ENCODE measurements around the gene CCNB1IP1.
"Not testable (repeated sequence)": the region's sequence is repeated elsewhere in the genome, so short reads cannot be mapped to it uniquely, and the experiment has no call there.

CCNB1IP1 gene

GRCh38 chr14:20365928-20366327 is 32.8 kb upstream of the CCNB1IP1 start:
- H3K27me3 ChIP-seq (ENCODE audit: insufficient read depth, low read length) = no peaks in the 10 kb centered on the region
- H3K4me3 ChIP-seq (ENCODE audit: low read depth, low read length, poor library complexity, severe bottlenecking) = no peak overlapping the region
- no peaks in the 10 kb centered on the region for H3K4me1 ChIP-seq (ENCODE audit: insufficient read depth, low read length, severe bottlenecking)
- TF ChIP-seq, protein P1, sequence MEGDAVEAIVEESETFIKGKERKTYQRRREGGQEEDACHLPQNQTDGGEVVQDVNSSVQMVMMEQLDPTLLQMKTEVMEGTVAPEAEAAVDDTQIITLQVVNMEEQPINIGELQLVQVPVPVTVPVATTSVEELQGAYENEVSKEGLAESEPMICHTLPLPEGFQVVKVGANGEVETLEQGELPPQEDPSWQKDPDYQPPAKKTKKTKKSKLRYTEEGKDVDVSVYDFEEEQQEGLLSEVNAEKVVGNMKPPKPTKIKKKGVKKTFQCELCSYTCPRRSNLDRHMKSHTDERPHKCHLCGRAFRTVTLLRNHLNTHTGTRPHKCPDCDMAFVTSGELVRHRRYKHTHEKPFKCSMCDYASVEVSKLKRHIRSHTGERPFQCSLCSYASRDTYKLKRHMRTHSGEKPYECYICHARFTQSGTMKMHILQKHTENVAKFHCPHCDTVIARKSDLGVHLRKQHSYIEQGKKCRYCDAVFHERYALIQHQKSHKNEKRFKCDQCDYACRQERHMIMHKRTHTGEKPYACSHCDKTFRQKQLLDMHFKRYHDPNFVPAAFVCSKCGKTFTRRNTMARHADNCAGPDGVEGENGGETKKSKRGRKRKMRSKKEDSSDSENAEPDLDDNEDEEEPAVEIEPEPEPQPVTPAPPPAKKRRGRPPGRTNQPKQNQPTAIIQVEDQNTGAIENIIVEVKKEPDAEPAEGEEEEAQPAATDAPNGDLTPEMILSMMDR (IDR thresholded peaks at IDR 0.05; ENCODE audit: low read length) = no peak
- no peak for TF ChIP-seq EZH2 (IDR thresholded peaks at IDR 0.05; ENCODE audit: borderline replicate concordance, low read length)
- H3K9me3 ChIP-seq (ENCODE audit: low read length) = no peaks in the 10 kb centered on the region
- H3K79me2 ChIP-seq (ENCODE audit: insufficient read depth, low read length) = no peaks in the 10 kb centered on the region
- H4K20me1 ChIP-seq (ENCODE audit: insufficient read depth, low read length) = no peaks in the 10 kb centered on the region
- H2AFZ ChIP-seq (ENCODE audit: low read length) = no peak overlapping the region
- no peaks in the 10 kb centered on the region for H3F3A ChIP-seq (ENCODE audit: insufficient read depth, low read length)
- H3K9me2 ChIP-seq (ENCODE audit: low read depth, low read length) = no peaks in the 10 kb centered on the region
- H3K4me2 ChIP-seq (ENCODE audit: low read length) = no peak overlapping the region
- peaks cover 52% of the 10 kb centered on the region for H3K36me3 ChIP-seq (ENCODE audit: insufficient read depth, low read length)
- no peak overlapping the region for H3K27ac ChIP-seq (ENCODE audit: low read depth, low read length, poor library complexity, severe bottlenecking)
- H3K9ac ChIP-seq (ENCODE audit: low read length) = no peak overlapping the region

GRCh38 chr14:20358474-20358873 is 25.4 kb upstream of the CCNB1IP1 start:
- H3K4me1 ChIP-seq (ENCODE audit: insufficient read depth, low read length, severe bottlenecking); H3F3A ChIP-seq (ENCODE audit: insufficient read depth, low read length); H2AFZ ChIP-seq (ENCODE audit: low read length); H3K9ac ChIP-seq (ENCODE audit: low read length); H3K27me3 ChIP-seq (ENCODE audit: insufficient read depth, low read length); H3K4me3 ChIP-seq (ENCODE audit: low read depth, low read length, poor library complexity, severe bottlenecking); H3K9me2 ChIP-seq (ENCODE audit: low read depth, low read length); H3K27ac ChIP-seq (ENCODE audit: low read depth, low read length, poor library complexity, severe bottlenecking); H3K79me2 ChIP-seq (ENCODE audit: insufficient read depth, low read length); H4K20me1 ChIP-seq (ENCODE audit: insufficient read depth, low read length); H3K9me3 ChIP-seq (ENCODE audit: low read length); H3K4me2 ChIP-seq (ENCODE audit: low read length): not testable (repeated sequence)
- H3K36me3 ChIP-seq (ENCODE audit: insufficient read depth, low read length) = peaks cover 69% of the 10 kb centered on the region

GRCh38 chr14:20356422-20356821 is 23.3 kb upstream of the CCNB1IP1 start:
- TF ChIP-seq, protein P1 (IDR thresholded peaks at IDR 0.05; ENCODE audit: low read length) = no peak
- no peak for TF ChIP-seq EZH2 (IDR thresholded peaks at IDR 0.05; ENCODE audit: borderline replicate concordance, low read length)
- H3K27me3 ChIP-seq (ENCODE audit: insufficient read depth, low read length) = no peaks in the 10 kb centered on the region
- H3K79me2 ChIP-seq (ENCODE audit: insufficient read depth, low read length) = no peaks in the 10 kb centered on the region
- H3K4me2 ChIP-seq (ENCODE audit: low read length) = no peak overlapping the region
- no peaks in the 10 kb centered on the region for H3K9me3 ChIP-seq (ENCODE audit: low read length)
- H3F3A ChIP-seq (ENCODE audit: insufficient read depth, low read length) = no peaks in the 10 kb centered on the region
- no peaks in the 10 kb centered on the region for H4K20me1 ChIP-seq (ENCODE audit: insufficient read depth, low read length)
- H3K9ac ChIP-seq (ENCODE audit: low read length) = no peak overlapping the region
- peaks cover 89% of the 10 kb centered on the region for H3K36me3 ChIP-seq (ENCODE audit: insufficient read depth, low read length)
- no peak overlapping the region for H3K27ac ChIP-seq (ENCODE audit: low read depth, low read length, poor library complexity, severe bottlenecking)
- H3K9me2 ChIP-seq (ENCODE audit: low read depth, low read length) = no peaks in the 10 kb centered on the region
- H2AFZ ChIP-seq (ENCODE audit: low read length) = no peak overlapping the region
- H3K4me3 ChIP-seq (ENCODE audit: low read depth, low read length, poor library complexity, severe bottlenecking) = no peak overlapping the region
- no peaks in the 10 kb centered on the region for H3K4me1 ChIP-seq (ENCODE audit: insufficient read depth, low read length, severe bottlenecking)

DNA sequence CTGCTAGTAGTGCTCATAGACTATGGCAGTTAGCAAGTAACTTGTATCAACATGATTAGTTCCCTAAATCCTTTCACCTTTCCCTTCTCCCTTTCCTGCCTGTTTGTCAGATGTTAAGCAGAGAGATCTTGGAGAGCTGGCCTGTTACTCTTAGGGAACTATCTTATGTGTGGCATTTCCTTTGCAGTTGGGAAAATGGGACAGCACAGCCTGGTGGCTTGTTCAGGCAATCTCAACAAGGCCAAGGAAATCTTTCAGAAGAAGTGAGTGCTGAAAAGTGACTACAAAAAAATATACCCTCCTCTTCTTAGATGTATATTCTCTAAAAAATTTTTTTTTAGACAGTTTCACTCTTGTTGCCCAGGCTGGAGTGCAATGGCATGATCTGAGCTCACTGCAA is 17.8 kb upstream of the CCNB1IP1 start:
- Histone ChIP-seq H3K9me3 (ENCODE audit: low read length) (no peaks in the 10 kb centered on the region), H3K4me3 (ENCODE audit: low read depth, low read length, poor library complexity, severe bottlenecking) (no peak overlapping the region), H2AFZ (ENCODE audit: low read length) (no peak overlapping the region), H3K79me2 (ENCODE audit: insufficient read depth, low read length) (no peaks in the 10 kb centered on the region), H3K27me3 (ENCODE audit: insufficient read depth, low read length) (no peaks in the 10 kb centered on the region), H3F3A (ENCODE audit: insufficient read depth, low read length) (no peaks in the 10 kb centered on the region), H3K9ac (ENCODE audit: low read length) (no peak overlapping the region), H3K27ac (ENCODE audit: low read depth, low read length, poor library complexity, severe bottlenecking) (no peak overlapping the region), H3K4me2 (ENCODE audit: low read length) (no peak overlapping the region), H3K9me2 (ENCODE audit: low read depth, low read length) (no peaks in the 10 kb centered on the region), H4K20me1 (ENCODE audit: insufficient read depth, low read length) (no peaks in the 10 kb centered on the region), H3K36me3 (ENCODE audit: insufficient read depth, low read length) (peaks cover 89% of the 10 kb centered on the region), H3K4me1 (ENCODE audit: insufficient read depth, low read length, severe bottlenecking) (no peaks in the 10 kb centered on the region)
- no peak for TF ChIP-seq EZH2 (IDR thresholded peaks at IDR 0.05; ENCODE audit: borderline replicate concordance, low read length)
- TF ChIP-seq, protein P1 (IDR thresholded peaks at IDR 0.05; ENCODE audit: low read length) = no peak

Measured in OCI-LY1 (cell line).